ENCODE measurements around the gene PKD1L1.

DNA sequence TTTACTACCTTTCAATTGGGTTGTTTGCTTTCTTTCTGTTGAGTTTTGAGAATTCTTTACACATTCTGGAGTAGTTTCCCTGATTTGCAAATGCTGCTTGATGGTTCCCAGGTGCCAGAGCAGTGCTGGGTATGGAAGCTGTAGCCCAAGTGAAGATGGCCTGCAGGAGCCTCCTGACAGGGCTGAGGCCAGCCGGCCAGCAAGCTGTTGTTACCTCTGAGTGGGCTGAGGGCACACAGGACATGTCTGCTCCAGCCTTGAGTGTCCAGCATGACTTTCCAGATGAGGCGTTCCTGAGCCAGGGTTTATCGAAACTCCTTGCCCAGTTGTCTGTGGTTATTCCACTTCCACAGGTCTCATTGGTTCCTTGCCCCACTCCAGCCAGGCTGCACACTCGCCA, 201.8 kb downstream of the PKD1L1 start:
- TF ChIP-seq CTCF (IDR thresholded peaks at IDR 0.05), result no peak
- TF ChIP-seq POLR2A (IDR thresholded peaks at IDR 0.05), result no peak
